ENCODE results near the gene RAB23.

RAB23 gene

GRCh38 chr6:57177545-57178265 is 44.4 kb downstream of the RAB23 start:
- DNase-seq = no peak

DNA sequence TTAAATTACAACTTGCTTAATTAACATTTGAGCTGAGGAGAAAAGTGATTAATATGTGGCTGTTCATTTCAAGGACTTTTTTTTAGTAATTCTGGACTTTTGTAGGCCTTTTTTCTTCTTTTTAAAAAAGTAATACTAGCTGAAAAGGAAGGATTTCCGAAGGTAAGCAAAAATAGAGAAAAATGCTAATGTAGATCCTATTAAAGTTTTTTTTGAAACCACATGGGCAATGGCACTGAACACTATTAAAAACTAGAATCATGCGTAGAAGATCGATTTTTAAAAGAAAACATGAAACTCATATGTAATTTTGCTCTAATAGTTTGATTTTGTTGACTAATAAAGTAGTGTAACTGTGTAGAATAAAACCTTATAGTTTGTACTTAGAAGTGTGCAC is 47.6 kb downstream of the RAB23 start:
- no peak for DNase-seq

GRCh38 chr6:57173886-57174510 is 48.1 kb downstream of the RAB23 start:
- DNase-seq = no peak

DNA sequence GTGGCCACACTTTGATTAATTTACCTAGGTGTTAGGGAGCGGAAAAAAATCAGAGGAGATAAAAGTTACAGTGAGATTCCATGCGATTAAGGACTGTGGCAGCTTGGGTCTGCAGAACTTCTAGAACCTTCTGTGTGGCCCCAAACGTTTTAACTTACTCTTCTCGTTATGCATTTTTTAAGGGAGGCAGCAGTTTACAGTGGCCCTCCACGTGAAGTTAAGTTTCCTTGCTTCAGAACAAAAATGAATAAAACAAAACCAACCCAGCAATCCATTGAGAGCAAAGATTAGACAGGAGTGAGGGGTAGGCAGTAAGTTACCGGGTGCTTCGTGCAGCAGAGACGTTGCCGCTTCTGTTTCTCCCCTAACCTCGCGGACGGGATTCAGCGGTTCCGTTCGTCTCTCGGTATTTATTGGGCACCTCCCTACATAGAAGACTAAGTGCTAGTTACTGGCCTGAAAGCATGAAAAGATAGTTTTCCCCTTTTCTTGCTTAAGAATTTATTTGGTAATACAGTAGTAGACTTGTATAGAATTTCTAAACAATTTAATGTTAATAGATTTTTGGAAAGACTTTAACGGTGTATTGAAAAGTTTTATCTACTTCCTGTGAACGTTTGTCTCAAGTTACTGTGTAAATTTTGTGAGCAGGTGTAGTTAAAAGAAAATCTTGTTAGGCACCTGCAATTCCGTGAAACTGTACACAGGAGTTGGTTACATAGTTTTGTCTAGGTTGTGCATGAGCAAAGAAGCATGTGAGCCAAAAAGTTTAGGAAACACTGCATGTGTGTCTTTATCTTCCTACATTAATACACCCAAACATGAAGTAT is 48.8 kb downstream of the RAB23 start:
- DNase-seq = no peak

DNA sequence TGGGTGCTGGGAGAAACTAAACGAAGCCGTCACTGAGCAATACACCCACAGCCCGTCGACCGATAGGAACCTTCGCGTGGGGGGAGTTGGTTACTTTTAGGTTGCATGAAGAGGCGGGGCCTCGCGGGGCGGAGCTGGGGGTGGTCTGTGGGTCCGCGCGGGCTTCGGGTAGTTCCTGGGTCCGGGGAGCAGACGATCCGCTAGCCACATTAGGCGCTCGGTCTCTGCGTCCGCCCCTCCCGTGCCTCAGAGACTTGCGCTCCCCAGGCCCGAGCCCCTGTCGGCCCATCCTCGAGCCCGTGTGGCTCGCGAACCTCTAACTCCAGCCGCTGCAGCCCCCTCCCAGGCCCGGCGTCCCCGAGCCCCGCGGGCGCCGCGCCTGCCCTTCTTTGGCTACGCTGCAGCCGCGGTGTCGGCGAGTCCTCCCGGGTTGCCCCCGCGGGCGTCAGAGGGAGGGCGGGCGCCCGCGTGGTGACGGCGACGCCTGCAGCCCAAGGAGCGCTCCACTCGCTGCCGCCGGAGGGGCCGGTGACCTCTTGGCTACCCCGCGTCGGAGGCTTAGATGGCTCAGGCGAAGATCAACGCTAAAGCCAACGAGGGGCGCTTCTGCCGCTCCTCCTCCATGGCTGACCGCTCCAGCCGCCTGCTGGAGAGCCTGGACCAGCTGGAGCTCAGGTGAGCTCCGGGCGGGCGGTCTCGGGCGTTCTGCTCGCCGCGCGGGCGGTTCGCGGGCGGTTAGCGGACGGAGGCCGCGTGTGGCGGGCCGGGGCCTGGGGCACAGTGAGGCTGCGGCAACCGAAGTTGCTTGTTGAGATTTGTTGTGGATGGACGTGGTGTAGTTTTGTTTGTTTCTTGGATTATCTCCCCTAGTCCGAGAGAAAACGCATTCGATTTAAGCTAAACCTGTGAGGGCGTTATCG is 49.7 kb downstream of the RAB23 start, which contains the start of gene BAG2:
Gene BAG2 (plus strand): TSS at position 191 of the 920 bp plus-strand sequence. CDS start 372 bp downstream, at position 563.
- peak; percentile 26 to 71 for DNase-seq

- DNase-seq = no peak
Measured at GRCh38 chr6:57165080-57165479, 57.0 kb downstream of the RAB23 start.

- no peak for DNase-seq
Measured at GRCh38 chr6:57163956-57164355, 58.2 kb downstream of the RAB23 start.

GRCh38 chr6:57162516-57162915 is 59.6 kb downstream of the RAB23 start:
- DNase-seq = no peak

- DNase-seq = no peak
Measured at GRCh38 chr6:57162028-57162427, 60.1 kb downstream of the RAB23 start.

DNA sequence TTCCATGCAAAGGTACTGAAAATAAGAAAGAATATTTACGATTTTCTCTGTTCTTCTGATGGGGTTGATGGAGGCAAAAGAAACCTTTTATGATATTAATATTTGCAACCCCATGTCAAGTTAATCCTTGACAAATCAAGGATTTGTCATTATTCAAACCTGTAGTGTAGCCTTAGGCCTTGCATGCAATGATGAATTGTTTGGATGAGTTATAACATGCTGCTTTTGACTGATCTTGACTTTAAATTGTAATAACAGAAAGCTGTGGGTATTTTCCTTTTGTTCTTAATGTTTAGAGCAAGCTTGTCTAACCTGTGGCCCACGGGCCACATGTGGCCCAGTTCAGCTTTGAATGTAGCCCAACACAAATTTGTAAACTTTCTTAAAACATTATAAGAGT is 63.0 kb downstream of the RAB23 start:
- no peak for DNase-seq

DNA sequence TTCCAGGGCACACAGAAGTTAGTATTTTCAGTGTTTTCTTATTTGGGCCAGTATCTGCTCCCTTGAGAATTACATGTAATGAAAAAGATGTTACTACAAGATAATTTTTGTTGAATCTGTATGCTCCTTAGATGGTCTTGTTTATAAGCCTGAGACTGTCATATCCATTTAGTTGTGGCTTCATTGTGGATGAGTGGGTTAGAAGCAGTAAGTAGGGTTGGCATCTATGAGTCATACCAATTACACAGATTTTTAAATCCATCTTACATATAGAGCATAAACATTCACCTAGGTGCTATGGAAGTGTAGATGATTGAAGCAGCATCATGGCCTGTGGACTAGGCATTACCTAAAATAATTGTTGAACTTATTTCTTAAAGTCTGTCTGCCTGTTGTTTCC is 63.4 kb downstream of the RAB23 start:
- no peak for DNase-seq

GRCh38 chr6:57147955-57148858 is 73.9 kb downstream of the RAB23 start:
- no peak for DNase-seq

GRCh38 chr6:57147401-57147800 is 74.7 kb downstream of the RAB23 start:
- no peak for DNase-seq

- no peak for DNase-seq
Measured at GRCh38 chr6:57143690-57144089, 78.4 kb downstream of the RAB23 start.

- no peak for DNase-seq
Measured at GRCh38 chr6:57142178-57142525, 80.0 kb downstream of the RAB23 start.

- no peak for DNase-seq
Measured at GRCh38 chr6:57141451-57142177, 80.5 kb downstream of the RAB23 start.

GRCh38 chr6:57138026-57138425 is 84.1 kb downstream of the RAB23 start:
- no peak for DNase-seq

DNA sequence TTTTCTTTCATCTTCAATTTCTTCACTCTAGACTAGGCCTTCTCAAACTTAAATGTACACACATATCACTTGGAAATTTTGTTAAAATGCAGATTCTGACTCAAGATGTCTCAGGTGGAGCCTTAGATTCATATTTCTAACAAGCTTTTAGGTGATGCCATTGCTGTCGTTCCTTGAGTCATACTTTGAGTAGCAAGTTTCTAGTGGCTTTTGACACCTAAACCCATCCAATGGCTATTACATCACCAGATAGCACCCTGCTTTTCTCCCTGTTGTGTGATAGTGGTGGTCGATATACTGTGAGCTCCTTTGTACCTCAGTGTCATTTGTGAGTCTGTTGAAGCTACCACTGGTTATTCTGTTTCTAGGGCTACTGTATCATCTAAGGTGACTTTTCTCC is 84.8 kb downstream of the RAB23 start:
- DNase-seq = no peak

Data from SW 1271 (cell line).